Keratinocyte (primary cell): ENCODE measurements around the gene SYNE2. TPM values are rescaled to one million over a fixed set of nuclear protein-coding genes. Genes with fewer than 3 reads are reported as not detected.

ENCODE experiments used
- DNase-seq: peaks from one replicate; pipeline ENCODE4 v3.0.0-alpha.2; 2011; ENCODE audit warnings: low read depth, missing footprints, low spot score
- FAIRE-seq: peaks from 2 replicates; lab custom pipeline; 2011; peaks lifted over from hg19 to GRCh38; lab: Jason Lieb, UNC
- H2AFZ ChIP-seq: 2 replicates; pipeline ENCODE4 v1.6.0; 2012; ENCODE audit warnings: low read length, control low read depth, inconsistent platforms; ENCODE audit not compliant: control insufficient read depth
- H3K27ac ChIP-seq: 2 replicates; pipeline ENCODE4 v1.5.1; 2011; ENCODE audit warnings: low read length; ENCODE audit not compliant: control insufficient read depth, insufficient read depth
- H3K27me3 ChIP-seq: 3 replicates; pipeline ENCODE4 v1.6.0; 2011; ENCODE audit warnings: low read length; ENCODE audit not compliant: control insufficient read depth, insufficient read depth; ENCODE audit errors: extremely low read depth
- H3K36me3 ChIP-seq, 2 experiments: 2 replicates in 1 of 2; 3 replicates in 1 of 2; pipeline ENCODE4 v1.5.1; 2011; ENCODE audit warnings: low read length in 2 of 2, mild to moderate bottlenecking in 1 of 2; ENCODE audit not compliant: control insufficient read depth in 2 of 2, insufficient read depth in 2 of 2; ENCODE audit errors: extremely low read depth in 1 of 2
- H3K4me1 ChIP-seq: 3 replicates; pipeline ENCODE4 v1.5.1; 2011; ENCODE audit warnings: low read length; ENCODE audit not compliant: control insufficient read depth, insufficient read depth; ENCODE audit errors: extremely low read depth
- H3K4me2 ChIP-seq: 3 replicates; pipeline ENCODE4 v1.6.0; 2011; ENCODE audit warnings: low read depth, low read length; ENCODE audit not compliant: control insufficient read depth, insufficient read depth; ENCODE audit errors: extremely low read depth
- H3K4me3 ChIP-seq, 3 experiments: fragments of 200-600 bp in 1 of 3; sonication (generic) in 1 of 3; 2 replicates in 2 of 3; 3 replicates in 1 of 3; pipeline ENCODE4 v1.5.1; 2011 to 2016; ENCODE audit warnings: low read length in 3 of 3, mild to moderate bottlenecking in 3 of 3, control low read depth in 2 of 3, inconsistent platforms in 1 of 3, low read depth in 1 of 3, mixed read lengths in 1 of 3, mixed run types in 1 of 3, moderate library complexity in 1 of 3; ENCODE audit not compliant: control insufficient read depth in 2 of 3, insufficient read depth in 2 of 3; ENCODE audit errors: extremely low read depth in 1 of 3
- H3K79me2 ChIP-seq: 2 replicates; pipeline ENCODE4 v1.6.0; 2012; ENCODE audit warnings: low read length; ENCODE audit not compliant: control insufficient read depth, insufficient read depth
- H3K9ac ChIP-seq: 3 replicates; pipeline ENCODE4 v1.6.0; 2011; ENCODE audit warnings: low read length; ENCODE audit not compliant: control insufficient read depth, insufficient read depth; ENCODE audit errors: extremely low read depth
- H3K9me1 ChIP-seq: 3 replicates; pipeline ENCODE4 v1.6.0; 2011; ENCODE audit warnings: low read length; ENCODE audit not compliant: control insufficient read depth, insufficient read depth; ENCODE audit errors: extremely low read depth
- H3K9me3 ChIP-seq: 2 replicates; pipeline ENCODE4 v1.5.1; 2012; ENCODE audit warnings: low read depth, low read length; ENCODE audit not compliant: control insufficient read depth
- H4K20me1 ChIP-seq: 3 replicates; pipeline ENCODE4 v1.6.0; 2011; ENCODE audit warnings: low read length; ENCODE audit not compliant: control insufficient read depth, insufficient read depth; ENCODE audit errors: extremely low read depth
- EZH2 ChIP-seq: IDR thresholded peaks from one replicate; pipeline ENCODE4 v1.6.1; 2012; ENCODE audit warnings: inconsistent platforms, mild to moderate bottlenecking, low read length, moderate library complexity
- dilution Hi-C: fragments of 300-500 bp; cut with MboI; formaldehyde crosslinking; loops from one replicate; pipeline ENCODE4 v1.7.0; 2020; ENCODE audit warnings: low sequenced_read_pairs; ENCODE audit not compliant: extremely low pct_ligation_motif_present
- polyA plus RNA-seq, 5 experiments: library from polyadenylated mRNA; depleted of rRNA in 3 of 5; stranded (reverse) in 3 of 5; stranded (forward) in 1 of 5; unstranded in 1 of 5; fragments of >200 nt; gene quantifications; 1 replicate in 1 of 5; 2 replicates in 3 of 5; 3 replicates in 1 of 5; pipeline versions ENCODE4 v1.2.1 to v1.2.3, GENCODE V29; 2011 to 2012; ENCODE audit warnings: missing spikeins in 2 of 5, low read depth in 1 of 5, low replicate concordance in 1 of 5
- TF ChIP-seq, protein P1 (sequence below), 3 experiments: IDR thresholded peaks in 1 of 3; conservative IDR thresholded peaks in 1 of 3; optimal IDR thresholded peaks in 1 of 3; 2 replicates in 2 of 3; 3 replicates in 1 of 3; pipeline versions ENCODE3 to v1.5.1; 2011; ENCODE audit warnings: low read length in 3 of 3, mild to moderate bottlenecking in 3 of 3, moderate library complexity in 2 of 3, control low read depth in 1 of 3, inconsistent platforms in 1 of 3; ENCODE audit not compliant: insufficient read depth in 2 of 3; ENCODE audit errors: extremely low read depth in 1 of 3

SYNE2 gene
- polyA plus RNA-seq, 1 donor (not counting 4 experiments of a cell fraction or from before 2014, with no cell fraction given): 9.9 TPM

GRCh38 chr14:63981569-63981968 is 128.8 kb downstream of the SYNE2 start:
- H3K4me2 ChIP-seq: no peak overlapping the region
- H3K36me3 ChIP-seq: no peaks in the 10 kb centered on the region
- TF ChIP-seq, protein P1, sequence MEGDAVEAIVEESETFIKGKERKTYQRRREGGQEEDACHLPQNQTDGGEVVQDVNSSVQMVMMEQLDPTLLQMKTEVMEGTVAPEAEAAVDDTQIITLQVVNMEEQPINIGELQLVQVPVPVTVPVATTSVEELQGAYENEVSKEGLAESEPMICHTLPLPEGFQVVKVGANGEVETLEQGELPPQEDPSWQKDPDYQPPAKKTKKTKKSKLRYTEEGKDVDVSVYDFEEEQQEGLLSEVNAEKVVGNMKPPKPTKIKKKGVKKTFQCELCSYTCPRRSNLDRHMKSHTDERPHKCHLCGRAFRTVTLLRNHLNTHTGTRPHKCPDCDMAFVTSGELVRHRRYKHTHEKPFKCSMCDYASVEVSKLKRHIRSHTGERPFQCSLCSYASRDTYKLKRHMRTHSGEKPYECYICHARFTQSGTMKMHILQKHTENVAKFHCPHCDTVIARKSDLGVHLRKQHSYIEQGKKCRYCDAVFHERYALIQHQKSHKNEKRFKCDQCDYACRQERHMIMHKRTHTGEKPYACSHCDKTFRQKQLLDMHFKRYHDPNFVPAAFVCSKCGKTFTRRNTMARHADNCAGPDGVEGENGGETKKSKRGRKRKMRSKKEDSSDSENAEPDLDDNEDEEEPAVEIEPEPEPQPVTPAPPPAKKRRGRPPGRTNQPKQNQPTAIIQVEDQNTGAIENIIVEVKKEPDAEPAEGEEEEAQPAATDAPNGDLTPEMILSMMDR (optimal IDR thresholded peaks at IDR 0.05 in 1 of 3, IDR thresholded peaks at IDR 0.05 in 1 of 3, conservative IDR thresholded peaks at IDR 0.05 in 1 of 3; ENCODE audit: extremely low read depth in 1 of 3, insufficient read depth in 2 of 3, low read length in 3 of 3): no peak
- no peak for TF ChIP-seq EZH2
- H3K27me3 ChIP-seq: no peaks in the 10 kb centered on the region
- no peaks in the 10 kb centered on the region for H4K20me1 ChIP-seq
- no peak overlapping the region for H3K27ac ChIP-seq
- FAIRE-seq: no peak
- H3K9me3 ChIP-seq: no peaks in the 10 kb centered on the region
- DNase-seq: no peak
- no peak overlapping the region for H2AFZ ChIP-seq
- no peak overlapping the region for H3K4me3 ChIP-seq
- H3K9me1 ChIP-seq: no peaks in the 10 kb centered on the region
- H3K9ac ChIP-seq: no peak overlapping the region
- dilution Hi-C loops: no loop called here
- no peaks in the 10 kb centered on the region for H3K4me1 ChIP-seq
- no peaks in the 10 kb centered on the region for H3K79me2 ChIP-seq

DNA sequence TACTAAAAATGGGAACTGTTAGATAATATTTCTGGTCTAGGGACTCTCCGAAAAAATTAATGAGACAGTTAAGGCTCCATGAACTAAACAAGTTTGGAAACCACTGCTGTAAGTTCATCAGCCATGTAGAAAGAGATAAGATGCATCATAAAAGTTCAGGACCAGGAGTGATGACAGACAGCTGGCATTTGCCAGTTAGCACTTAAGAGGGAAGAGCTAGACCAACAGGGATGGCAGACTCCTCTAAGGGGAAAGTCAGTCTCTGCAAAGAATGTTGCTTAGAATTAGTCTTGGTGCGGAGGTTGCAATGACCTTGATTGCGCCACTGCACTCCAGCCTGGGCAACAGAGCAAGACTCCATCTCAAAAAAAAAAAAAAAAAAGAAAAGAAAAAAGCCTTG is 129.4 kb downstream of the SYNE2 start:
- Histone ChIP-seq H4K20me1 (no peaks in the 10 kb centered on the region), H3K9me1 (no peaks in the 10 kb centered on the region), H2AFZ (no peak overlapping the region), H3K4me1 (no peaks in the 10 kb centered on the region), H3K27ac (no peak overlapping the region), H3K9me3 (no peaks in the 10 kb centered on the region), H3K9ac (no peak overlapping the region), H3K4me2 (no peak overlapping the region), H3K27me3 (no peaks in the 10 kb centered on the region), H3K4me3 (no peak overlapping the region), H3K79me2 (no peaks in the 10 kb centered on the region), H3K36me3 (no peaks in the 10 kb centered on the region)
- DNase-seq (no peak), FAIRE-seq (no peak)
- TF ChIP-seq EZH2: no peak
- TF ChIP-seq, protein P1 (optimal IDR thresholded peaks at IDR 0.05 in 1 of 3, IDR thresholded peaks at IDR 0.05 in 1 of 3, conservative IDR thresholded peaks at IDR 0.05 in 1 of 3; ENCODE audit: extremely low read depth in 1 of 3, insufficient read depth in 2 of 3, low read length in 3 of 3): no peak
- dilution Hi-C loops: no loop called here
